HG03520 (cell line): ENCODE data around the gene MOSMO.

Experiments used
- ATAC-seq: cut with Tn5 transposase; IDR thresholded peaks from one replicate; pipeline ENCODE4 v1.9.1; 2021; ENCODE audit warnings: mild to moderate bottlenecking, moderate library complexity; ENCODE audit not compliant: unreplicated experiment

The MOSMO gene

GRCh38 chr16:22007509-22008214 lies at the start of gene MOSMO:
TSS of gene MOSMO (plus strand) at chr16:22008111. CDS start at chr16:22008302, 191 bp downstream.
- peak; percentile 55 for ATAC-seq

GRCh38 chr16:21959050-21959449 lies 48.9 kb upstream of the MOSMO start:
- no peak for ATAC-seq

- no peak for ATAC-seq
Observed at GRCh38 chr16:21962475-21962874, 45.4 kb upstream of the MOSMO start.

GRCh38 chr16:21963887-21964286 lies 44.0 kb upstream of the MOSMO start:
- ATAC-seq = no peak

GRCh38 chr16:21964353-21964752 lies 43.6 kb upstream of the MOSMO start:
- no peak for ATAC-seq

GRCh38 chr16:21971856-21972255 lies 36.1 kb upstream of the MOSMO start:
- no peak for ATAC-seq

GRCh38 chr16:21973945-21974344 lies 34.0 kb upstream of the MOSMO start:
- ATAC-seq = no peak

GRCh38 chr16:21980032-21980431 lies 27.9 kb upstream of the MOSMO start:
- ATAC-seq = no peak

- no peak for ATAC-seq
Observed at GRCh38 chr16:21982108-21982507, 25.8 kb upstream of the MOSMO start.

- no peak for ATAC-seq
Observed at GRCh38 chr16:21984062-21984461, 23.8 kb upstream of the MOSMO start.

DNA sequence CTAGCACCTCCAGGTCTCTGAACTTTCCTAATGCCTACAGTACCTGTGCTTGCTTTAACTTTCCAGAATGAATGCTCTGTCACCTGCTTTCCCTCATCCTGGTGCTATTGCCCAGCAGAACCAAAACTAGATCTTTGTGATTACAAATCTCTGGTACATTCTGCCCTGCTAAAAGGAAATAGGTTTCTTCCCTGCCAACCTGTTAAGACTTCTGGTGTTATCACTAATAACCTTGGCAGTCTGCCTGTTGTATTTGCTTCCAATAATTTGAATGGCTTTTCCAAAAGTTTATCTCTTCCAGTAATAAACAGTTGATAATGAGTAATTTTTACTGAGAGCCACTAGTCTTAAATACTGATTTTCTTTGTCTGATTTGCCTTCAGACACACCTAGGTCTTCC lies 22.4 kb upstream of the MOSMO start:
- no peak for ATAC-seq

- no peak for ATAC-seq
Observed at GRCh38 chr16:21986692-21987246, 21.1 kb upstream of the MOSMO start.

- no peak for ATAC-seq
Observed at GRCh38 chr16:21987498-21987897, 20.4 kb upstream of the MOSMO start.

DNA sequence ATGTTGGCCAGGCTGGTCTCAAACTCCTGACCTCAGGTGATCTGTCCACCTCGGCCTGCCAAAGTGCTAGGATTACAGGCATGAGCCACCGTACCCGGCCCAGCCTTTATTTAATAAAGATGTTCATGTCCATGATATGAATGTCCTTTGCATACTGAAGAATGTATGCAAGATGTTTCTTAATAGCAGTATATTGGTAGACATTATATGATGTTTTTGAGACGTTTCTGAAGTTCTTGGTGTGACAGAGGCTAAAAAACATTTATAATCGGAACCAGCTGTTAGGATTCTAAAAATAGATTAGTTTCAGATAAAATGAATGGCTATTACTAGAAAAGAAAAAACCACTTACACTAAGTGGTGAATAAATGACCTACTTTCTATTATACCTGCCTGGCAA lies 18.8 kb upstream of the MOSMO start:
- no peak for ATAC-seq

DNA sequence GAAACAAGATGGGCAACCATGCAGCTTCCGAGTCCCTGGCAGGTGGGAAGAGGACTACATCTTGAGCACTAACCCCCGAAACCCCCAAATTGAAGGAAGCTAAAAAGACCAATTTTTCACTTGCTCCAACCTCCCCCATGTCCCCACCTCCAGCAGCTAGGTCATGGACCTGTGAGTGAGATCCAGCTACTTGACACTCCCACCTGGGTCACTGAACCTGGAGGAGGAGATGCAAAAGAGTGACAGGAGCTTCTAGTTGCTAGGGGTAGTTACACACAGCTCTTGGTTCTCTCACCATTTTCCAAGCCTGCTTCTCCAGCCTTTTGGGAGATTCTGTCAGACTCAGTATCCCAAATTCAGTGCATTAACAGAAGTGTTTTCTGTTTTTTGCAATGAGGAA lies 18.2 kb upstream of the MOSMO start:
- ATAC-seq = no peak

DNA sequence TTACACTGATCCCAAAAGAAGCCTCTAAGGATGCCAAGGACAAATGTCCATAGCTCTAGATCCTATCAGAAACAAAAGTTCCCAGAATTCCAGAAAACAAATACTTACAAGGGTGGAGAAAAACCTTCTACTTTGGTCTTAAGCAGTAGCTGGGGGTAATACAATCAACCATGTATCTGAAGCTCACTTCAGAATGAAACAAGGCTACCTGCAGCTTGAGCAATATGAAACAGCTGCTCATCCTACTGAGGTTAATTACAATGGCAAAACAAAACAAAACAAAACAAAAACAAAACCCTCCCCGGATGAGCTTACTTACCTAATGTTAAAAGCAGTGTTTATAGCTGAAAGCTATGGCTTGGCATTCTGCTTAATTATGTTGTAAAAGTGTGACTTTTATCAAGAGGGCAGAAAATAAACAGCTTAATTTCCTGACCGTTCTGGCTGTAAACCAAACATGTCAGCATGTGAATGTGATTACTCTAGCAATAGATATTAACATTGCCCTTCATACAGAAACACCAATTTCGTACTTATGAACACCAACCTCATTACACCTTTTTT lies 17.4 kb upstream of the MOSMO start:
- no peak for ATAC-seq

GRCh38 chr16:21991621-21992020 lies 16.3 kb upstream of the MOSMO start:
- ATAC-seq = no peak

DNA sequence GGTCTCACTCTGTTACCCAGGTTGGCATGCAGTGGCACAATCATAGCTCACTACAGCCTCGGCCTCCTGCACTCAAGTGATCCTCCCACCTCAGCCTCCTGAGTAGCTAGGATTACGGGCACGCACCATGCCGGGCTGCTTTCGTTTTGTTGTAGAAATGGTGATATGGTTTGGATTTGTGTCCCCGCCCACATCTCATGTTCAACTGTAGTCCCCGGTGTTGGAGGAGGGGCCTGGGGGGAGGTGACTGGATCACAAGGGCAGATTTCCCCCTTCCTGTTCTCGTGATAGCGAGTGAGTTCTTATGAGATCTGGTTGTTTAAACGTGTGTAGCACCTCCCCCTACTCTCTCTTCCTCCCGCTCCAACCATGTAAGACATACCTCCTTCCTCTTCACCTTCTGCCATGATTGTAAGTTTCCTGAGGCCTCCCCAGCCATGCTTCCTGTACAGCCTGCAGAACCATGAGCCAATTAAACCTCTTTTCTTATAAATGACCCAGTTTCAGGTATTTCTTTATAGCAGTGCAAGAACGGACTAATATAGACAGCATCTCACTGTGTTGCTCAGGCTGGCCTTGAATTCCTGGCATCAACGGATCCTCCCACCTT lies 12.9 kb upstream of the MOSMO start:
- ATAC-seq = no peak

DNA sequence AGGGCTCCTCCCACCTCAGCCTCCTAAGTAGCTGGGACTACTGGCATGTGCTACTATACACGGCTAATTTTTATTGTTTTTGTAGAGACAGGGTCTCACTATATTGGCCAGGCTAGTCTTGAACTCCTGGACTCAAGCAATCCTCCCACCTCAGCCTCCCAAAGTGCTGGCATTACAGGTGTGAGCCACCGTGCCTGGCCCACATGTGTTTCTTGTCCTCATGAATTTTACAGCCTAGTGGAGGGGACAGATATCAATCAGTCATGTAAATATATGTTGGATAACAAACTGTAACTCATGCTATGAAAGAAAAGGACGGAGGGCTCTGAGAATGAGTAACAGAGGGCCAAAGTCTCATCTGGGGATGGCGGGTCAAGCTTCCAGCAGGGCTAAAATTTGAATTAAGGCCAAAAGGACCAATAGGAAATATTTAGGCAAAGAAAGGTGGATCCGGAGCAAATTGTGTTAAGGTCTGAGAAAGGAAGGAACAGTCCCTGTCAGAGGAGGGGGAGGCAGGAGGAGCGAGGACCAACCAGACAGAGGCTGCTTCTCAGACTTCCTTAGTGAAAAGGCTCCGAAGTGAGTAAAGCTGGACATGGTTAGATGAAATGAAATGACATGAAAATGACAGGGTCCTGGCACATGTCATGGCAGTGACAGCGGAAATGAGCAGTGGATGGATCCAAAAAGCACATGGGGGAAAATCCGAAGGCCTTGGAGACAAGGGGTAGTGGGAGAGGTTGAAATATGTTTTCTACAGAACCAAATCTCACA lies 10.8 kb upstream of the MOSMO start:
- ATAC-seq = no peak

- ATAC-seq = no peak
Observed at GRCh38 chr16:21997697-21998480, 10.0 kb upstream of the MOSMO start.

DNA sequence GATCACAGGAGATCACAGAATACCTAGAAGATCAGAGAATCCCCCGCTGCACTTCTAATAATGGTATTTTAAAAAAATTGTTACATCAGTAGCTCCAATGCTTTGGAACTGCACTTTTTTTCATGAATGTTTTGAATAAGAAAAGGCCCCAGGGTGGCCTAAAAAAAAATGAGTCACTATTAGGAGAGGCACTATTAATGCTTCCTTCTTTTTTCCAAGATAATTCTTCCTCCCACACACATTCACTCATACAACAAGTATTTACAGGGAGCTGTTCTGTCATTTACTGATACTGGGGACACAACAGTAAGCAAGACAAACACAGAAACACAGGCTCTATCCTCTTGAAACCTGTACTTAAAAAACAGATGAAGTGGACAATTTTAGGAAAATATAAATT lies 6.3 kb upstream of the MOSMO start:
- ATAC-seq = no peak
